GM12801 (cell line): ENCODE measurements around the gene VENTX.

ENCODE experiments used
- CTCF ChIP-seq: IDR thresholded peaks from one replicate; pipeline ENCODE4 v1.5.1; 2011; ENCODE audit warnings: control low read depth; ENCODE audit not compliant: insufficient read length; ENCODE audit errors: extremely low read depth

Gene VENTX

GRCh38 chr10:133236401-133237240, 1.0 kb upstream of the VENTX start:
- no peak for TF ChIP-seq CTCF

GRCh38 chr10:133237241-133237587, 441 bp upstream of the VENTX start:
- no peak for TF ChIP-seq CTCF

- no peak for TF ChIP-seq CTCF
Measured at GRCh38 chr10:133238466-133238804, 780 bp downstream of the VENTX start.

GRCh38 chr10:133239990-133240389, 2.3 kb downstream of the VENTX start:
- no peak for TF ChIP-seq CTCF

- TF ChIP-seq CTCF: no peak
Measured at GRCh38 chr10:133241501-133242205, 4.0 kb downstream of the VENTX start.

GRCh38 chr10:133242611-133243356, 5.1 kb downstream of the VENTX start:
- no peak for TF ChIP-seq CTCF

GRCh38 chr10:133243593-133243992, 5.9 kb downstream of the VENTX start:
- TF ChIP-seq CTCF: no peak
